ENCODE measurements around the gene BFSP2. TPM values are rescaled to one million over a fixed set of nuclear protein-coding genes. Genes with fewer than 3 reads are reported as not detected.

BFSP2 gene
- total and polyA plus RNA-seq, 2 of the 4 experiments (the other 2 are of a cell fraction): not detected

GRCh38 chr3:133426721-133427120 is 26.9 kb downstream of the BFSP2 start:
- H2BK120ac ChIP-seq (ENCODE audit: low read depth, low read length): no peak overlapping the region
- no peak overlapping the region for H2AK5ac ChIP-seq (ENCODE audit: low read depth, low read length)
- H2AK9ac ChIP-seq (replicated peaks; ENCODE audit: low read depth, low read length, poor library complexity): no peak overlapping the region
- H2BK15ac ChIP-seq (ENCODE audit: low read depth, low read length): no peak overlapping the region
- peaks cover 3% of the 10 kb centered on the region for H3K27me3 ChIP-seq (ENCODE audit: control insufficient read depth, insufficient read depth, low read length)
- no peak overlapping the region for H4K8ac ChIP-seq (ENCODE audit: low read depth in 2 of 2, low read length in 2 of 2)
- ChIA-PET CTCF (no interaction called here), POLR2A (ENCODE audit: unreplicated experiment) (no interaction called here)
- ATAC-seq (ENCODE audit: low read depth) (peak; percentile 61), DNase-seq (peak; percentile 86)
- H3K14ac ChIP-seq (replicated peaks; ENCODE audit: low read depth, low read length): no peak overlapping the region
- H3K9ac ChIP-seq (ENCODE audit: low read depth, low read length): no peak overlapping the region
- no CpG with 5 or more reads among the region's 2 CpGs for WGBS, 2 experiments (ENCODE audit: extremely low coverage in 2 of 2, insufficient read length in 1 of 2)
- TF ChIP-seq MXI1 (IDR thresholded peaks at IDR 0.05; ENCODE audit: borderline replicate concordance, low read depth, low read length) (0 out of 2 replicates have a peak, but pooled peaks have one; percentile 32), MAZ (IDR thresholded peaks at IDR 0.05; ENCODE audit: borderline replicate concordance, low read depth, low read length) (no peak), CEBPB (IDR thresholded peaks at IDR 0.05; ENCODE audit: low read depth, low read length) (peak; percentile 49; the same call in 1 of the 2 replicates), FOS (IDR thresholded peaks at IDR 0.05; ENCODE audit: low read depth, low read length) (no peak), BHLHE40 (IDR thresholded peaks at IDR 0.05; ENCODE audit: low read depth, low read length) (peak; percentile 60), RFX5 (IDR thresholded peaks at IDR 0.05; ENCODE audit: low read depth, low read length) (no peak), USF2 (IDR thresholded peaks at IDR 0.05; ENCODE audit: low read depth, low read length) (no peak), SMC3 (IDR thresholded peaks at IDR 0.05; ENCODE audit: low read depth, low read length) (no peak), CHD1 (IDR thresholded peaks at IDR 0.05; ENCODE audit: low read depth, low read length) (no peak)
- dilution Hi-C loops (cut with HindIII; ENCODE audit: low sequenced_read_pairs, unreplicated experiment) (no loop called here), intact Hi-C loops (cut with micrococcal nuclease) (no loop called here), in situ Hi-C loops (cut with MboI; ENCODE audit: low sequenced_read_pairs) (loop anchor here (10.0 kb wide), 2 partner anchors 382 to 692 kb away; no protein-coding TSS in a partner anchor)
- no peak overlapping the region for H3K27ac ChIP-seq (ENCODE audit: insufficient read depth, low read length)
- H3K56ac ChIP-seq (ENCODE audit: extremely low read depth, insufficient read depth, low read length): no peak overlapping the region
- H3K4me1 ChIP-seq (ENCODE audit: control insufficient read depth, insufficient read depth, low read length): peaks cover 2% of the 10 kb centered on the region; the same call in 1 of the 2 replicates
- no peaks in the 10 kb centered on the region for H3K79me1 ChIP-seq (ENCODE audit: low read depth in 1 of 2, low read length in 2 of 2)
- no peaks in the 10 kb centered on the region for H4K20me1 ChIP-seq (ENCODE audit: insufficient read depth, low read length)
- no peak overlapping the region for H3K4ac ChIP-seq (ENCODE audit: low read depth, low read length)
- no peak overlapping the region for H3K4me3 ChIP-seq (ENCODE audit: insufficient read depth, low read depth, low read length)
- peak overlapping the region; percentile 44 for H2AFZ ChIP-seq (replicated peaks; ENCODE audit: low read length, poor library complexity)
- peaks cover 2% of the 10 kb centered on the region; the same call in 1 of the 2 replicates for H3K9me1 ChIP-seq (ENCODE audit: insufficient read depth, low read length)
- H2BK5ac ChIP-seq (ENCODE audit: low read depth, low read length, poor library complexity, severe bottlenecking): no peak overlapping the region
- no peak overlapping the region for H2BK20ac ChIP-seq (ENCODE audit: low read depth, low read length)
- no peak overlapping the region for H4K91ac ChIP-seq (ENCODE audit: insufficient read depth, low read depth, low read length)
- no peak overlapping the region for H3K4me2 ChIP-seq (ENCODE audit: low read depth, low read length)
- no peak overlapping the region for H3K18ac ChIP-seq (ENCODE audit: low read depth, low read length)
- no peak overlapping the region for H3K23ac ChIP-seq (ENCODE audit: low read depth, low read length)
- BruUV-seq (replicated peaks): no TSS peak
- no peaks in the 10 kb centered on the region for H3K9me3 ChIP-seq (ENCODE audit: control insufficient read depth, insufficient read depth, low read length)
- H4K5ac ChIP-seq (ENCODE audit: low read depth, low read length): no peak overlapping the region
- no peaks in the 10 kb centered on the region for H3K36me3 ChIP-seq (ENCODE audit: control insufficient read depth, insufficient read depth, low read length)
